Tibial nerve (tissue), 4 donors: ENCODE results near the gene LAMC2. TPM values are rescaled to one million over a fixed set of nuclear protein-coding genes. Genes with fewer than 3 reads are reported as not detected.

ENCODE experiments used
- DNase-seq, 2 donors: peaks; one replicate each; pipeline ENCODE4 v3.0.0-alpha.2; 2019; ENCODE audit warnings: low spot score in 2 of 2
- H3K27ac ChIP-seq, 4 donors: fragments of 200-600 bp; sonication (generic) in 3 of 4; one replicate each; pipeline ENCODE4 v1.5.1; 2017 to 2019; ENCODE audit warnings: mild to moderate bottlenecking in 1 of 4
- H3K27me3 ChIP-seq, 2 donors: fragments of 200-600 bp; sonication (generic) in 1 of 2; one replicate each; pipeline versions ENCODE4 v1.5.1 to v1.6.0; 2017 to 2019
- H3K36me3 ChIP-seq, 3 donors: fragments of 200-600 bp; sonication (generic); one replicate each; pipeline ENCODE4 v1.5.1; 2018 to 2019
- H3K4me1 ChIP-seq, 4 donors: fragments of 200-600 bp; sonication (generic) in 3 of 4; one replicate each; pipeline ENCODE4 v1.5.1; 2017 to 2019
- H3K4me3 ChIP-seq, 4 donors: fragments of 200-600 bp; sonication (generic) in 3 of 4; one replicate each; pipeline ENCODE4 v1.5.1; 2017 to 2019; ENCODE audit warnings: mild to moderate bottlenecking in 1 of 4, moderate library complexity in 1 of 4
- H3K9me3 ChIP-seq, 4 donors: fragments of 200-600 bp; sonication (generic) in 3 of 4; one replicate each; pipeline ENCODE4 v1.5.1; 2017 to 2019
- EP300 ChIP-seq, 2 donors: sonication (generic); formaldehyde crosslinking; IDR thresholded peaks; one replicate each; pipeline ENCODE4 v1.6.1; 2017; ENCODE audit warnings: antibody characterized with exemption in 2 of 2, mild to moderate bottlenecking in 1 of 2
- POLR2A ChIP-seq, 2 donors: fragments of 450-650 bp; IDR thresholded peaks; one replicate each; pipeline ENCODE4 v1.6.1; 2017; ENCODE audit warnings: antibody characterized with exemption in 2 of 2, mild to moderate bottlenecking in 2 of 2, moderate library complexity in 2 of 2
- WGBS, 2 donors: methylation state at CpG; one replicate each; pipeline ENCODE4 v1.1.5; 2018; 5-methylcytosine and 5-hydroxymethylcytosine counted together
- total RNA-seq, 4 donors: library from RNA; depleted of rRNA; stranded (reverse); fragments of >200 nt; gene quantifications; one replicate each; pipeline ENCODE4 v1.1.0, GENCODE V29; 2016
- TF ChIP-seq, protein P1 (sequence below), 5 experiments: fragments of 200-600 bp in 3 of 5; fragments of 450-650 bp in 2 of 5; sonication (generic) in 3 of 5; IDR thresholded peaks; one replicate each; pipeline ENCODE4 v1.5.1; 2016 to 2019; ENCODE audit warnings: antibody characterized with exemption in 5 of 5, mild to moderate bottlenecking in 3 of 5, moderate library complexity in 2 of 5

The LAMC2 gene
- total RNA-seq, 4 donors from 2014 or later: 4.5 to 11.9 (median 8.1) TPM

- Histone ChIP-seq H3K4me3 (no peak overlapping the region), H3K4me1 (peaks cover 0 to 11% (median 3%) of the 10 kb centered on the region in 4 donors), H3K9me3 (no peaks in the 10 kb centered on the region), H3K27ac (no peak overlapping the region), H3K27me3 (no peaks in the 10 kb centered on the region), H3K36me3 (no peaks in the 10 kb centered on the region)
- TF ChIP-seq POLR2A (IDR thresholded peaks at IDR 0.05): no peak
- TF ChIP-seq EP300 (IDR thresholded peaks at IDR 0.05): no peak
- TF ChIP-seq, protein P1, sequence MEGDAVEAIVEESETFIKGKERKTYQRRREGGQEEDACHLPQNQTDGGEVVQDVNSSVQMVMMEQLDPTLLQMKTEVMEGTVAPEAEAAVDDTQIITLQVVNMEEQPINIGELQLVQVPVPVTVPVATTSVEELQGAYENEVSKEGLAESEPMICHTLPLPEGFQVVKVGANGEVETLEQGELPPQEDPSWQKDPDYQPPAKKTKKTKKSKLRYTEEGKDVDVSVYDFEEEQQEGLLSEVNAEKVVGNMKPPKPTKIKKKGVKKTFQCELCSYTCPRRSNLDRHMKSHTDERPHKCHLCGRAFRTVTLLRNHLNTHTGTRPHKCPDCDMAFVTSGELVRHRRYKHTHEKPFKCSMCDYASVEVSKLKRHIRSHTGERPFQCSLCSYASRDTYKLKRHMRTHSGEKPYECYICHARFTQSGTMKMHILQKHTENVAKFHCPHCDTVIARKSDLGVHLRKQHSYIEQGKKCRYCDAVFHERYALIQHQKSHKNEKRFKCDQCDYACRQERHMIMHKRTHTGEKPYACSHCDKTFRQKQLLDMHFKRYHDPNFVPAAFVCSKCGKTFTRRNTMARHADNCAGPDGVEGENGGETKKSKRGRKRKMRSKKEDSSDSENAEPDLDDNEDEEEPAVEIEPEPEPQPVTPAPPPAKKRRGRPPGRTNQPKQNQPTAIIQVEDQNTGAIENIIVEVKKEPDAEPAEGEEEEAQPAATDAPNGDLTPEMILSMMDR (IDR thresholded peaks at IDR 0.05): no peak
- no peak for DNase-seq
- WGBS, 2 donors: 92 to 96% methylated on average over 13 of the region's 13 CpGs
Measured at GRCh38 chr1:183215076-183215720, 29.1 kb downstream of the LAMC2 start.

GRCh38 chr1:183215936-183216335, 29.9 kb downstream of the LAMC2 start:
- TF ChIP-seq EP300 (IDR thresholded peaks at IDR 0.05) (no peak), POLR2A (IDR thresholded peaks at IDR 0.05) (no peak)
- TF ChIP-seq, protein P1 (IDR thresholded peaks at IDR 0.05): no peak
- no peak overlapping the region for H3K27ac ChIP-seq

GRCh38 chr1:183218027-183218618, 32.1 kb downstream of the LAMC2 start:
- TF ChIP-seq POLR2A (IDR thresholded peaks at IDR 0.05) (no peak), EP300 (IDR thresholded peaks at IDR 0.05) (no peak)
- TF ChIP-seq, protein P1 (IDR thresholded peaks at IDR 0.05): no peak
- H3K36me3 ChIP-seq: no peaks in the 10 kb centered on the region
- H3K4me3 ChIP-seq: no peak overlapping the region
- no peaks in the 10 kb centered on the region for H3K27me3 ChIP-seq
- H3K4me1 ChIP-seq: peaks cover 0 to 11% (median 3%) of the 10 kb centered on the region in 4 donors
- no peaks in the 10 kb centered on the region for H3K9me3 ChIP-seq
- peak overlapping the region in 1 of 4 donors; percentile 56 for H3K27ac ChIP-seq
- WGBS, 2 donors: 66 to 73% methylated on average over 14 of the region's 14 CpGs
- no peak for DNase-seq

More at GRCh38 chr1:183215936-183216335, 29.9 kb downstream of the LAMC2 start:
- no peaks in the 10 kb centered on the region for H3K27me3 ChIP-seq
- H3K4me3 ChIP-seq: no peak overlapping the region
- H3K4me1 ChIP-seq: peaks cover 0 to 11% (median 3%) of the 10 kb centered on the region in 4 donors
- H3K36me3 ChIP-seq: no peaks in the 10 kb centered on the region
- no peak for DNase-seq
- WGBS, 2 donors: 91 to 95% methylated on average over 4 of the region's 4 CpGs
- no peaks in the 10 kb centered on the region for H3K9me3 ChIP-seq

- Histone ChIP-seq H3K27me3 (no peaks in the 10 kb centered on the region), H3K27ac (peak overlapping the region in 2 of 4 donors; percentile 50 to 56), H3K9me3 (no peaks in the 10 kb centered on the region), H3K4me3 (no peak overlapping the region), H3K4me1 (peaks cover 0 to 11% (median 3%) of the 10 kb centered on the region in 4 donors), H3K36me3 (no peaks in the 10 kb centered on the region)
- TF ChIP-seq EP300 (IDR thresholded peaks at IDR 0.05) (peak in 1 of 2 donors; percentile 27), POLR2A (IDR thresholded peaks at IDR 0.05) (no peak)
- TF ChIP-seq, protein P1 (IDR thresholded peaks at IDR 0.05): no peak
- 36 to 43% methylated on average over 5 of the region's 5 CpGs for WGBS, 2 donors
- DNase-seq: peak in 1 of 2 donors; percentile 35
Measured at GRCh38 chr1:183218971-183219615, 33.0 kb downstream of the LAMC2 start.

GRCh38 chr1:183219616-183220009, 33.5 kb downstream of the LAMC2 start:
- no peak for DNase-seq
- TF ChIP-seq, protein P1 (IDR thresholded peaks at IDR 0.05): no peak
- TF ChIP-seq POLR2A (IDR thresholded peaks at IDR 0.05): no peak
- Histone ChIP-seq H3K36me3 (no peaks in the 10 kb centered on the region), H3K27me3 (no peaks in the 10 kb centered on the region), H3K4me3 (no peak overlapping the region), H3K27ac (peak overlapping the region in 1 of 4 donors; percentile 18), H3K9me3 (no peaks in the 10 kb centered on the region), H3K4me1 (peaks cover 0 to 11% (median 3%) of the 10 kb centered on the region in 4 donors)
